GM12878 (cell line): ENCODE measurements around the gene TESK2. TPM values are rescaled to one million over a fixed set of nuclear protein-coding genes. Genes with fewer than 3 reads are reported as not detected.

Experiments
- polyA plus RNA-seq, 11 experiments: library from polyadenylated mRNA; depleted of rRNA in 4 of 11; unstranded in 6 of 11; stranded (reverse) in 5 of 11; fragments of >200 nt; fragmentation: Nextera tagmentation in 4 of 11; fragmentation: Illumina TruSeq in 1 of 11; extraction: Ambion mirVana in 4 of 11; extraction: Trizol in 1 of 11; gene quantifications; 1 replicate in 1 of 11; 2 replicates in 10 of 11; pipeline versions ENCODE4 v1.2.1 to v1.2.3, GENCODE V29; 2011 to 2016; ENCODE audit warnings: inconsistent platforms in 2 of 11, missing spikeins in 2 of 11, low read depth in 1 of 11
- total RNA-seq, 4 experiments: library from RNA; depleted of rRNA in 3 of 4; stranded (reverse); fragments of >200 nt in 3 of 4; fragmentation: Illumina TruSeq in 1 of 4; extraction: Trizol in 1 of 4; gene quantifications; 2 replicates each; pipeline versions ENCODE4 v1.2.1 to v1.2.3, GENCODE V29; 2013 to 2021

Gene TESK2
- total and polyA plus RNA-seq, 10 of the 15 experiments (the other 5 are each of a cell fraction or from before 2014, with no cell fraction given): 2.2 to 10.0 (median 5.7) TPM

Other genes with a start within 250 kb of the TESK2 start
Only the 7 nearest of the 11 such genes appear.
- 34.3 and 34.6 TPM in 2 replicates for gene MUTYH, start 150.7 kb downstream of the TESK2 start, total RNA-seq (2014; rRNA removed)
- gene MUTYH, start 150.7 kb downstream of the TESK2 start, total RNA-seq (2014; rRNA removed; fragmentation: Illumina TruSeq; extraction: Trizol): 17.5 and 20.0 TPM in 2 replicates
- gene MUTYH, start 150.7 kb downstream of the TESK2 start, total RNA-seq (2021): 37.7 and 38.0 TPM in 2 replicates
- gene MUTYH, start 150.7 kb downstream of the TESK2 start, polyA plus RNA-seq (2011; rRNA removed): 17.5 and 25.7 TPM in 2 replicates
- gene MUTYH, start 150.7 kb downstream of the TESK2 start, polyA plus RNA-seq (2014; fragmentation: Illumina TruSeq; extraction: Trizol): 16.4 and 23.1 TPM in 2 replicates
- 10 to 100 TPM in 1 of 2 experiments, 1 to 10 TPM in 1; 2.5 to 10.5 TPM for gene MUTYH, start 150.7 kb downstream of the TESK2 start, polyA plus RNA-seq (2014; fragmentation: Nextera tagmentation; extraction: Ambion mirVana)
- 41.5 and 42.7 TPM in 2 replicates for gene MUTYH, start 150.7 kb downstream of the TESK2 start, polyA plus RNA-seq (2014; rRNA removed)
- 10 to 100 TPM; 38.1 to 42.0 TPM for gene MUTYH, start 150.7 kb downstream of the TESK2 start, polyA plus RNA-seq (2016; fragmentation: Nextera tagmentation; extraction: Ambion mirVana)
- gene CCDC163, start 8.9 kb upstream of the TESK2 start, total RNA-seq (2014; rRNA removed): 2.3 and 3.2 TPM in 2 replicates
- gene CCDC163, start 8.9 kb upstream of the TESK2 start, total RNA-seq (2014; rRNA removed; fragmentation: Illumina TruSeq; extraction: Trizol): 2.0 and 2.1 TPM in 2 replicates
- 2.4 and 2.9 TPM in 2 replicates for gene CCDC163, start 8.9 kb upstream of the TESK2 start, total RNA-seq (2021)
- 2.6 and 3.2 TPM in 2 replicates for gene CCDC163, start 8.9 kb upstream of the TESK2 start, polyA plus RNA-seq (2011; rRNA removed)
- gene CCDC163, start 8.9 kb upstream of the TESK2 start, polyA plus RNA-seq (2014; fragmentation: Illumina TruSeq; extraction: Trizol): 2.7 and 3.0 TPM in 2 replicates
- 1 to 10 TPM; 1.4 to 2.3 TPM for gene CCDC163, start 8.9 kb upstream of the TESK2 start, polyA plus RNA-seq (2014; fragmentation: Nextera tagmentation; extraction: Ambion mirVana)
- 3.6 and 5.3 TPM in 2 replicates for gene CCDC163, start 8.9 kb upstream of the TESK2 start, polyA plus RNA-seq (2014; rRNA removed)
- gene CCDC163, start 8.9 kb upstream of the TESK2 start, polyA plus RNA-seq (2016; fragmentation: Nextera tagmentation; extraction: Ambion mirVana): 1 to 10 TPM; 2.3 to 4.0 TPM
- 10.8 and 13.6 TPM in 2 replicates for gene MMACHC, start 9.1 kb upstream of the TESK2 start, total RNA-seq (2014; rRNA removed)
- gene MMACHC, start 9.1 kb upstream of the TESK2 start, total RNA-seq (2014; rRNA removed; fragmentation: Illumina TruSeq; extraction: Trizol): 7.3 and 7.6 TPM in 2 replicates
- 14.2 and 14.8 TPM in 2 replicates for gene MMACHC, start 9.1 kb upstream of the TESK2 start, total RNA-seq (2021)
- gene MMACHC, start 9.1 kb upstream of the TESK2 start, polyA plus RNA-seq (2011; rRNA removed): 5.6 and 6.8 TPM in 2 replicates
- 8.1 and 11.7 TPM in 2 replicates for gene MMACHC, start 9.1 kb upstream of the TESK2 start, polyA plus RNA-seq (2014; fragmentation: Illumina TruSeq; extraction: Trizol)
- 1 to 10 TPM; 4.6 to 5.7 TPM for gene MMACHC, start 9.1 kb upstream of the TESK2 start, polyA plus RNA-seq (2014; fragmentation: Nextera tagmentation; extraction: Ambion mirVana)
- 9.4 and 9.8 TPM in 2 replicates for gene MMACHC, start 9.1 kb upstream of the TESK2 start, polyA plus RNA-seq (2014; rRNA removed)
- 10 to 100 TPM in 1 of 2 experiments, 1 to 10 TPM in 1; 10.0 to 12.3 TPM for gene MMACHC, start 9.1 kb upstream of the TESK2 start, polyA plus RNA-seq (2016; fragmentation: Nextera tagmentation; extraction: Ambion mirVana)
- gene PRDX1, start 30.7 kb upstream of the TESK2 start, total RNA-seq (2014; rRNA removed): 822 and 988 TPM in 2 replicates
- 779 and 790 TPM in 2 replicates for gene PRDX1, start 30.7 kb upstream of the TESK2 start, total RNA-seq (2014; rRNA removed; fragmentation: Illumina TruSeq; extraction: Trizol)
- 630 and 659 TPM in 2 replicates for gene PRDX1, start 30.7 kb upstream of the TESK2 start, total RNA-seq (2021)
- 784 and 883 TPM in 2 replicates for gene PRDX1, start 30.7 kb upstream of the TESK2 start, polyA plus RNA-seq (2011; rRNA removed)
- gene PRDX1, start 30.7 kb upstream of the TESK2 start, polyA plus RNA-seq (2014; fragmentation: Illumina TruSeq; extraction: Trizol): 752 and 883 TPM in 2 replicates
- 1,000 to 10,000 TPM; 1,264 to 1,775 TPM for gene PRDX1, start 30.7 kb upstream of the TESK2 start, polyA plus RNA-seq (2014; fragmentation: Nextera tagmentation; extraction: Ambion mirVana)
- gene PRDX1, start 30.7 kb upstream of the TESK2 start, polyA plus RNA-seq (2014; rRNA removed): 763 and 801 TPM in 2 replicates
- gene PRDX1, start 30.7 kb upstream of the TESK2 start, polyA plus RNA-seq (2016; fragmentation: Nextera tagmentation; extraction: Ambion mirVana): 1,000 to 10,000 TPM; 1,223 to 1,315 TPM
- gene AKR1A1, start 59.7 kb upstream of the TESK2 start, total RNA-seq (2014; rRNA removed): 208 and 209 TPM in 2 replicates
- 187 and 189 TPM in 2 replicates for gene AKR1A1, start 59.7 kb upstream of the TESK2 start, total RNA-seq (2014; rRNA removed; fragmentation: Illumina TruSeq; extraction: Trizol)
- 259 and 260 TPM in 2 replicates for gene AKR1A1, start 59.7 kb upstream of the TESK2 start, total RNA-seq (2021)
- 243 and 335 TPM in 2 replicates for gene AKR1A1, start 59.7 kb upstream of the TESK2 start, polyA plus RNA-seq (2011; rRNA removed)
- gene AKR1A1, start 59.7 kb upstream of the TESK2 start, polyA plus RNA-seq (2014; fragmentation: Illumina TruSeq; extraction: Trizol): 182 and 222 TPM in 2 replicates
- 100 to 1,000 TPM; 199 to 200 TPM for gene AKR1A1, start 59.7 kb upstream of the TESK2 start, polyA plus RNA-seq (2014; fragmentation: Nextera tagmentation; extraction: Ambion mirVana)
- gene AKR1A1, start 59.7 kb upstream of the TESK2 start, polyA plus RNA-seq (2014; rRNA removed): 253 and 265 TPM in 2 replicates
- 100 to 1,000 TPM; 309 to 334 TPM for gene AKR1A1, start 59.7 kb upstream of the TESK2 start, polyA plus RNA-seq (2016; fragmentation: Nextera tagmentation; extraction: Ambion mirVana)
- 177 and 183 TPM in 2 replicates for gene NASP, start 92.9 kb upstream of the TESK2 start, total RNA-seq (2014; rRNA removed)
- gene NASP, start 92.9 kb upstream of the TESK2 start, total RNA-seq (2014; rRNA removed; fragmentation: Illumina TruSeq; extraction: Trizol): 276 and 278 TPM in 2 replicates
- gene NASP, start 92.9 kb upstream of the TESK2 start, total RNA-seq (2021): 180 and 184 TPM in 2 replicates
- gene NASP, start 92.9 kb upstream of the TESK2 start, polyA plus RNA-seq (2011; rRNA removed): 187 and 191 TPM in 2 replicates
- 321 and 355 TPM in 2 replicates for gene NASP, start 92.9 kb upstream of the TESK2 start, polyA plus RNA-seq (2014; fragmentation: Illumina TruSeq; extraction: Trizol)
- gene NASP, start 92.9 kb upstream of the TESK2 start, polyA plus RNA-seq (2014; fragmentation: Nextera tagmentation; extraction: Ambion mirVana): 100 to 1,000 TPM; 111 to 175 TPM
- gene NASP, start 92.9 kb upstream of the TESK2 start, polyA plus RNA-seq (2014; rRNA removed): 195 and 220 TPM in 2 replicates
- 100 to 1,000 TPM; 234 to 238 TPM for gene NASP, start 92.9 kb upstream of the TESK2 start, polyA plus RNA-seq (2016; fragmentation: Nextera tagmentation; extraction: Ambion mirVana)
- 1.1 and 1.8 TPM in 2 replicates for gene CCDC17, start 132.9 kb upstream of the TESK2 start, total RNA-seq (2014; rRNA removed)
- gene CCDC17, start 132.9 kb upstream of the TESK2 start, total RNA-seq (2014; rRNA removed; fragmentation: Illumina TruSeq; extraction: Trizol): 0.64 and 0.76 TPM in 2 replicates
- 1.7 and 1.9 TPM in 2 replicates for gene CCDC17, start 132.9 kb upstream of the TESK2 start, total RNA-seq (2021)
- gene CCDC17, start 132.9 kb upstream of the TESK2 start, polyA plus RNA-seq (2011; rRNA removed): 0.46 and 0.87 TPM in 2 replicates
- 0.24 and 0.40 TPM in 2 replicates for gene CCDC17, start 132.9 kb upstream of the TESK2 start, polyA plus RNA-seq (2014; fragmentation: Illumina TruSeq; extraction: Trizol)
- gene CCDC17, start 132.9 kb upstream of the TESK2 start, polyA plus RNA-seq (2014; fragmentation: Nextera tagmentation; extraction: Ambion mirVana): under 1 TPM; 0.15 to 0.32 TPM
- gene CCDC17, start 132.9 kb upstream of the TESK2 start, polyA plus RNA-seq (2014; rRNA removed): 1.2 and 1.6 TPM in 2 replicates
- gene CCDC17, start 132.9 kb upstream of the TESK2 start, polyA plus RNA-seq (2016; fragmentation: Nextera tagmentation; extraction: Ambion mirVana): under 1 TPM; 0.16 to 0.62 TPM